PFSK-1 (cell line): ENCODE results near the gene OR1J1.

ENCODE experiments used
- FOXP2 ChIP-seq: optimal IDR thresholded peaks from 2 replicates; pipeline ENCODE3; 2011; ENCODE audit warnings: borderline replicate concordance, control low read depth, inconsistent platforms; ENCODE audit not compliant: insufficient read depth; ENCODE audit errors: extremely low read length, extremely low read depth
- POLR2AphosphoS5 ChIP-seq: IDR thresholded peaks from 2 replicates; pipeline ENCODE4 v1.6.1; 2012; ENCODE audit warnings: low read depth, mild to moderate bottlenecking, control low read depth, low read length, moderate library complexity
- REST ChIP-seq, 2 experiments: IDR thresholded peaks; 2 replicates each; pipeline versions ENCODE4 v1.6.1 to v1.8.0; 2011 to 2012; ENCODE audit warnings: low read depth in 2 of 2, low read length in 2 of 2, control low read depth in 1 of 2, inconsistent platforms in 1 of 2, mild to moderate bottlenecking in 1 of 2, moderate library complexity in 1 of 2; ENCODE audit not compliant: insufficient read depth in 1 of 2
- SIN3A ChIP-seq: IDR thresholded peaks from 2 replicates; pipeline ENCODE4 v1.6.1; 2012; ENCODE audit warnings: mild to moderate bottlenecking, low read length, moderate library complexity, borderline replicate concordance; ENCODE audit not compliant: insufficient read depth
- TAF1 ChIP-seq: IDR thresholded peaks from 2 replicates; pipeline ENCODE4 v1.6.1; 2012; ENCODE audit warnings: low read length, control low read depth, borderline replicate concordance; ENCODE audit not compliant: insufficient read depth

OR1J1 gene

GRCh38 chr9:122444041-122444733 is 33.5 kb downstream of the OR1J1 start:
- TF ChIP-seq REST (IDR thresholded peaks at IDR 0.05; ENCODE audit: insufficient read depth in 1 of 2, low read depth in 2 of 2, low read length in 2 of 2) (no peak), POLR2AphosphoS5 (no peak), SIN3A (no peak), FOXP2 (no peak)

DNA sequence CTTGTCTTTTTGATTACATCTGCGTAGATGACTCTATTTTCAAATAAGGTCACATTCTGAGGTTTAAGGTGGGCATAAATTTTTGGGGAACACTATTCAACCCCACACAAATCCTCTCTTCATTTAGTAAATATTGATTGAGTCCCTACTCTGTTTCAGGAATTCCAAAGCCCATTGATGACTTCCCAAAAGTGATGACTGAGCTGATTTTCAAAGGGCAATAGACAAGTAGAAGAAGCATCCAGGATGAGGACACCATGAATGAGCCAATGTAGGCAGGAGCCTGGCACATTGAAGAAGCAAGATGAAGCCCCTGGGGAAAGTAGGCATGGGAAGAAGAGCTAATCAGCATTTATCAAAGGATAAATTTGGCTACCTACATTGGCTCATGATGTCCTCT is 35.2 kb downstream of the OR1J1 start:
- TF ChIP-seq SIN3A (no peak), REST (IDR thresholded peaks at IDR 0.05; ENCODE audit: insufficient read depth in 1 of 2, low read depth in 2 of 2, low read length in 2 of 2) (no peak), FOXP2 (no peak), TAF1 (no peak), POLR2AphosphoS5 (no peak)
